Lung (tissue), 12 donors: Measurements from ENCODE around the gene MYO10. TPM values are rescaled to one million over a fixed set of nuclear protein-coding genes. Genes with fewer than 3 reads are reported as not detected.

ENCODE experiments used
- ATAC-seq: fragments of 200-7000 bp; cut with Tn5 transposase; one replicate; pipeline ENCODE4 v1.9.1; 2020; ENCODE audit warnings: moderate number of reproducible peaks; ENCODE audit not compliant: insufficient read depth, low FRiP score
- DNase-seq, 3 donors: peaks; one replicate each; pipeline ENCODE4 v3.0.0-alpha.2; 2013 to 2017
- H3K27ac ChIP-seq, 2 donors: one replicate each; pipeline ENCODE4 v1.5.1; 2013; ENCODE audit warnings: mild to moderate bottlenecking in 2 of 2, moderate library complexity in 2 of 2, control low read depth in 1 of 2, inconsistent platforms in 1 of 2, low read depth in 1 of 2, low read length in 1 of 2
- H3K27me3 ChIP-seq, 3 donors: one replicate each; pipeline ENCODE4 v1.5.1; 2013; ENCODE audit warnings: low read length in 2 of 3; ENCODE audit not compliant: control insufficient read depth in 3 of 3, insufficient read depth in 3 of 3
- H3K36me3 ChIP-seq, 4 donors: one replicate each; pipeline ENCODE4 v1.5.1; 2013; ENCODE audit warnings: low read length in 4 of 4, mild to moderate bottlenecking in 1 of 4, moderate library complexity in 1 of 4; ENCODE audit not compliant: control insufficient read depth in 4 of 4, insufficient read depth in 4 of 4
- H3K4me1 ChIP-seq, 5 donors: one replicate each; pipeline ENCODE4 v1.5.1; 2013; ENCODE audit warnings: low read length in 5 of 5, mild to moderate bottlenecking in 2 of 5, moderate library complexity in 1 of 5; ENCODE audit not compliant: control insufficient read depth in 5 of 5, insufficient read depth in 5 of 5
- H3K4me3 ChIP-seq: one replicate; pipeline ENCODE4 v1.5.1; 2013; ENCODE audit warnings: mild to moderate bottlenecking, control low read depth, moderate library complexity
- H3K9ac ChIP-seq, 2 donors: one replicate each; pipeline ENCODE4 v1.5.1; 2013; ENCODE audit warnings: low read length in 2 of 2, control low read depth in 1 of 2; ENCODE audit not compliant: insufficient read depth in 1 of 2
- H3K9me3 ChIP-seq, 4 donors: one replicate each; pipeline ENCODE4 v1.5.1; 2013; ENCODE audit warnings: low read length in 3 of 4, mild to moderate bottlenecking in 1 of 4, moderate library complexity in 1 of 4; ENCODE audit not compliant: control insufficient read depth in 4 of 4, insufficient read depth in 3 of 4
- CTCF ChIP-seq: IDR thresholded peaks from 2 replicates; pipeline ENCODE4 v1.5.1; 2012; ENCODE audit warnings: mild to moderate bottlenecking; ENCODE audit errors: control extremely low read depth, extremely low read depth
- WGBS, 2 donors: extraction: QIAGEN DNeasy Blood & Tissue Kit; methylation state at CpG; one replicate each; pipeline ENCODE4 v1.1.7; 2013; 5-methylcytosine and 5-hydroxymethylcytosine counted together
- polyA plus RNA-seq, 2 donors: library from polyadenylated mRNA; stranded (reverse); fragments of 200-250 nt; gene quantifications; one replicate each; pipeline ENCODE4 v1.2.1, GENCODE V29; 2013
- total RNA-seq, 2 donors: library from RNA; depleted of rRNA in 1 of 2; stranded (reverse); fragments of >200 nt in 1 of 2; gene quantifications; one replicate each; pipeline ENCODE4 v1.2.1, GENCODE V29; 2014 to 2021
- donor health status: control.
- donor health status: control.
- donor health status: Bipolar disorder and iron deficiency.
- donor health status: healthy.
- donor health status: DM: yes; HTN: yes; CAD: no.

Gene MYO10
- total and polyA plus RNA-seq, 4 donors: 10.6 to 71.5 (median 28.2) TPM

GRCh38 chr5:16707869-16708192, 228.3 kb downstream of the MYO10 start:
- Histone ChIP-seq H3K4me1 (peaks cover 0 to 8% (median 4%) of the 10 kb centered on the region in 5 donors), H3K9me3 (no peaks in the 10 kb centered on the region), H3K27ac (no peak overlapping the region), H3K4me3 (no peak overlapping the region), H3K9ac (no peak overlapping the region), H3K27me3 (no peaks in the 10 kb centered on the region), H3K36me3 (peaks cover 0 to 61% (median 28%) of the 10 kb centered on the region in 4 donors)
- WGBS, 2 donors: 96 to 97% methylated on average over 3 of the region's 3 CpGs
- ATAC-seq (no peak), DNase-seq (no peak)
- TF ChIP-seq CTCF: no peak

- peaks cover 0 to 3% (median 0%) of the 10 kb centered on the region in 5 donors for H3K4me1 ChIP-seq
- H3K27ac ChIP-seq: no peak overlapping the region
- TF ChIP-seq CTCF: no peak
- H3K4me3 ChIP-seq: no peak overlapping the region
- no peak overlapping the region for H3K9ac ChIP-seq
- peaks cover 0 to 66% (median 28%) of the 10 kb centered on the region in 4 donors for H3K36me3 ChIP-seq
- ATAC-seq: no peak
- WGBS, 2 donors: 95 to 97% methylated on average over 9 of the region's 9 CpGs
- no peaks in the 10 kb centered on the region for H3K9me3 ChIP-seq
- H3K27me3 ChIP-seq: no peaks in the 10 kb centered on the region
- no peak for DNase-seq
Measured at GRCh38 chr5:16707168-16707868, 228.8 kb downstream of the MYO10 start.

DNA sequence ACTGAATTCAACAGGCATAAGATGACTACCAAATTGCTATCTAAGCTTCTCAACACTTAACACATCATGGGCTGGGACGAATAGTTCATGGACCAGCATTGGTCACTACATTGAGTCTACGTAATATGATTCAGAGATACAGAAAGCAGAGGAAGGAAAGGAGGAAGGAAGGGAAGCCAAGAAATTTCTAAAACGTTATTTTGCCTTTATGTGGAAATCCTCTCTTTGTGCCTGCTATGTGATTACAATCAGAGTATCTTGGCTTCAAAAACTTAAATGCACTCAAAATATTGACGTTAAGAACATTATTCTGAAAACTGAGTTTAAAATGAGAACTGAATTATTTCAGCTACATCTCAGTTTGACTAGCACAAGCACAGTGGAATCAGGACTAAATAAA, 231.1 kb downstream of the MYO10 start:
- Histone ChIP-seq H3K27me3 (no peaks in the 10 kb centered on the region), H3K9me3 (no peaks in the 10 kb centered on the region), H3K9ac (no peak overlapping the region), H3K4me3 (no peak overlapping the region), H3K4me1 (no peaks in the 10 kb centered on the region), H3K36me3 (peaks cover 0 to 70% (median 38%) of the 10 kb centered on the region in 4 donors), H3K27ac (no peak overlapping the region)
- ATAC-seq (no peak), DNase-seq (no peak)
- 32 to 55% methylated on average over 4 of the region's 4 CpGs for WGBS, 2 donors
- no peak for TF ChIP-seq CTCF

DNA sequence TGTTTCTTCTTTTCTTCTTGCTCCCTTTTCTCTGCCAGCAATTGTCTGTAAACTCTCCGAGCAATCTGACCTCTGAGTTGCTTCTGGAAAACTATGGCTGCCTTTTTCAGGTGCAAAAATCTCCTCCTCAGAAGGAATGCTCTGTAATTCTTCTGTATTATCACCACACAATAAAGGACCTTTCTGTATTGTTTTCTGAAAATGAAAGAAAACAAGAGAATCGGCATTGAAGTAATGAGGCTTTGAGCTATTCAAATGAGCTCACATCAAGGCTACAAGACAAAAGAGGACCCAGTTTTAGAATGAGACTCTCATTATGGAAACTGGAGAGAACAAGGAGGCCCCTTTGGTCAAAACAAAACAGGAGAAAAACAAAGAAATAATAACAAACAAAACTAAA, 233.1 kb downstream of the MYO10 start:
- Histone ChIP-seq H3K36me3 (peaks cover 0 to 63% (median 34%) of the 10 kb centered on the region in 4 donors), H3K27ac (no peak overlapping the region), H3K4me1 (no peaks in the 10 kb centered on the region), H3K9ac (no peak overlapping the region), H3K27me3 (no peaks in the 10 kb centered on the region), H3K4me3 (no peak overlapping the region), H3K9me3 (no peaks in the 10 kb centered on the region)
- WGBS, 2 donors: 81 to 87% methylated on average over 2 of the region's 2 CpGs
- no peak for TF ChIP-seq CTCF
- DNase-seq (no peak), ATAC-seq (no peak)
